SK-N-SH (cell line): ENCODE measurements around the gene BICD2.

Source experiments
- CTCF ChIP-seq: fragments of 200-600 bp; sonication (generic); IDR thresholded peaks from 2 replicates; pipeline ENCODE4 v1.6.1; 2017; ENCODE audit warnings: antibody characterized with exemption, mild to moderate bottlenecking, moderate library complexity
- EP300 ChIP-seq, 2 experiments: IDR thresholded peaks; 2 replicates each; pipeline versions ENCODE4 v1.4.0 to v1.6.1; 2012; ENCODE audit warnings: borderline replicate concordance in 1 of 2, low read depth in 1 of 2, low read length in 1 of 2
- GABPA ChIP-seq: IDR thresholded peaks from 2 replicates; pipeline ENCODE4 v1.4.0; 2012; ENCODE audit warnings: low read depth, mild to moderate bottlenecking
- GATA2 ChIP-seq: sonication (generic); formaldehyde crosslinking; IDR thresholded peaks from 2 replicates; pipeline ENCODE4 v1.5.0; 2020; ENCODE audit warnings: mild to moderate bottlenecking, missing genetic modification reagents
- IRF3 ChIP-seq: fragments of 150-350 bp; IDR thresholded peaks from 2 replicates; pipeline ENCODE4 v1.6.1; 2016; ENCODE audit warnings: mild to moderate bottlenecking, low read depth, low read length
- JUND ChIP-seq: IDR thresholded peaks from 2 replicates; pipeline ENCODE4 v1.4.0; 2012
- MXI1 ChIP-seq: IDR thresholded peaks from 2 replicates; pipeline ENCODE4 v1.6.1; 2012; ENCODE audit warnings: mild to moderate bottlenecking, low read depth, low read length, improper control_type of control experiment
- NFIC ChIP-seq: IDR thresholded peaks from 2 replicates; pipeline ENCODE4 v1.4.0; 2012; ENCODE audit warnings: borderline replicate concordance
- NRF1 ChIP-seq: IDR thresholded peaks from 2 replicates; pipeline ENCODE4 v1.6.1; 2012; ENCODE audit warnings: low read depth, mild to moderate bottlenecking, low read length
- POLR2AphosphoS5 ChIP-seq: IDR thresholded peaks from 2 replicates; pipeline ENCODE4 v1.6.1; 2012; ENCODE audit warnings: low read depth, low read length
- SIN3A ChIP-seq: IDR thresholded peaks from 2 replicates; pipeline ENCODE4 v1.6.1; 2012; ENCODE audit warnings: low read depth, mild to moderate bottlenecking, low read length, moderate library complexity, borderline replicate concordance
- USF1 ChIP-seq: IDR thresholded peaks from 2 replicates; pipeline ENCODE4 v1.4.0; 2012; ENCODE audit warnings: low read depth, borderline replicate concordance
- YY1 ChIP-seq: IDR thresholded peaks from 2 replicates; pipeline ENCODE4 v1.4.0; 2012; ENCODE audit warnings: low read depth, mild to moderate bottlenecking

GRCh38 chr9:92737216-92737606, 27.4 kb downstream of the BICD2 start:
- TF ChIP-seq CTCF (no peak), POLR2AphosphoS5 (no peak), JUND (no peak), EP300 (IDR thresholded peaks at IDR 0.05; ENCODE audit: borderline replicate concordance in 1 of 2, low read depth in 1 of 2, low read length in 1 of 2) (no peak), IRF3 (no peak), NRF1 (no peak), YY1 (no peak), SIN3A (no peak), NFIC (no peak), USF1 (no peak), GABPA (no peak), GATA2 (CRISPR knock-in tag) (no peak), MXI1 (no peak)
